Measurements from ENCODE around the gene RPS2.

RPS2 gene

DNA sequence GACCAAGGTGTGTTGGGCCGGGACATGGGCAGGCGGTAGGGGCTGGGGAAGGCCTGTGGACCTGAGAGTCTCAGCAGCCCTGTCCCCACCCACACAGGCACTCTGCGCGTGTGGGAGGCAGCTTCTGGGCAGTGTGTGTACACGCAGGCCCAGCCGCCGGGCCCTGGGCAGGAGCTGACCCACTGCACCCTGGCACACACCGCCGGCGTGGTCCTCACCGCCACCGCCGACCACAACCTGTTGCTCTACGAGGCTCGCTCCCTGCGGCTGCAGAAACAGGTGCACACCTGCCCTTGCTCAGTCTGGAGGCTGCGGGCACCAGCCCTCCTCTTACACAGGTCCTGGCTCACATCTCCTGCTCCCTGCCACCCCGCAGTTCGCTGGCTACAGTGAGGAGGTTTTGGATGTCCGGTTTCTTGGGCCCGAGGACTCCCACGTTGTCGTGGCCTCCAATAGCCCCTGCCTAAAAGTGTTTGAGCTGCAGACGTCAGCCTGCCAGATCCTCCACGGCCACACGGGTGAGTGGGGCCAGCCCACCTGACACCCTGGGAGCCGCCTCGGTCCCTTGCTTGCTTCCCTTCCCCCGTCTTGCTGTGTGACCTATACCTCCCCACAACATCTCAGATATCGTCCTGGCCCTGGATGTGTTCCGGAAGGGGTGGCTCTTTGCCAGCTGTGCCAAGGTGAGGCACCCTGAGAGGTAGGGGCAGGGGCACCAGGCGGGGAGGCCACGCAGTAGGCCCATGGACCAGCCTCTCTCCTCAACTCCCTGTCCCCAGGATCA lies 11.0 kb upstream of the RPS2 start:
- no peaks in the 10 kb centered on the region for H3K9me3 ChIP-seq (ENCODE audit: insufficient read depth, low read depth, low read length)
- H3F3A ChIP-seq (ENCODE audit: low read depth): peaks cover 2% of the 10 kb centered on the region; the same call in 1 of the 2 replicates
- H3K9ac ChIP-seq (ENCODE audit: low read depth, low read length, poor library complexity, severe bottlenecking): no peak overlapping the region
- TF ChIP-seq EZH2phosphoT487 (IDR thresholded peaks at IDR 0.05; ENCODE audit: borderline replicate concordance) (no peak), CTCF (conservative IDR thresholded peaks at IDR 0.05; ENCODE audit: low read length) (no peak)
- peaks cover 22% of the 10 kb centered on the region; the same call in 1 of the 2 replicates for H3K79me2 ChIP-seq (ENCODE audit: insufficient read depth, low read length)
- no peaks in the 10 kb centered on the region for H4K20me1 ChIP-seq (ENCODE audit: insufficient read depth, low read length, poor library complexity, severe bottlenecking)
- no peak overlapping the region for H3K4me2 ChIP-seq (ENCODE audit: low read depth, low read length, poor library complexity, severe bottlenecking)
- H3K4me3 ChIP-seq (ENCODE audit: low read length, poor library complexity, severe bottlenecking): no peak overlapping the region
- H3K4me1 ChIP-seq (ENCODE audit: insufficient read depth, low read length, poor library complexity, severe bottlenecking): no peaks in the 10 kb centered on the region
- no peaks in the 10 kb centered on the region for H3K36me3 ChIP-seq (ENCODE audit: insufficient read depth, low read length)
- H2AFZ ChIP-seq (ENCODE audit: low read length): no peak overlapping the region
- H3K27me3 ChIP-seq (ENCODE audit: insufficient read depth, low read length, poor library complexity, severe bottlenecking): no peaks in the 10 kb centered on the region
- no peaks in the 10 kb centered on the region for H3K9me2 ChIP-seq (replicated peaks; ENCODE audit: low read depth, low read length)

DNA sequence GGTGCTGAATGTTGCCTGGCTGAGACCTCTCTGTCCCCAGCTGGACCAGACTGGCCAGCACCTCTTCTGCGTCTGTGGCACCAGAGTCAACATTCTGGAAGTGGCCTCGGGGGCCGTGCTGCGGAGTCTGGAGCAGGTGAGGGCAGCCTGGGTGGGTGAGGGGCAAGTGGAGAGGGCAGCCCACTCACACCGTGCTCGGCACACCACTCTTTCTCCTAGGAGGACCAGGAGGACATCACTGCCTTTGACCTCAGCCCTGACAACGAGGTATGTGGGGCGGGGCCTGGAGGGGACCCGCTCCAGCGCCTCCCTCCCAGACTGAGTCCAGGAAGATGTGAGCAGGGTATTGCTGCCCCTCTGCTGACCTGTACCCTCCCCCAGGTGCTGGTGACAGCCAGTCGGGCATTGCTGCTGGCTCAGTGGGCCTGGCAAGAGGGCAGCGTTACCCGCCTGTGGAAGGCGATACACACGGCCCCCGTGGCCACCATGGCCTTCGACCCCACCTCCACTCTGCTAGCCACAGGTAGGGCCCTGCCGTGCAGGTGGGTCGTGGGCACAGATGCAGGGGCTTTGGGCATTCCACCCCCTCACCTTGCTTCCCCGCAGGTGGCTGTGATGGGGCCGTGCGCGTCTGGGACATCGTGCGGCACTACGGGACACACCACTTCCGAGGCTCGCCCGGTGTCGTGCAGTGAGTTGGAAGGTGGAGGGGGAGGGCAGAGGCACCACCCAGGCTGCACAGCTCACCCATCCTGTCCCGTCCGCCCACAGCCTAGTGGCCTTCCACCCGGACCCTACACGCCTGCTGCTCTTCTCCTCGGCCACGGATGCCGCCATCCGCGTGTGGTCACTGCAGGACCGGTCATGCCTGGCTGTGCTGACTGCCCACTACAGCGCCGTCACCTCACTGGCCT lies 9.8 kb upstream of the RPS2 start:
- H3K36me3 ChIP-seq (ENCODE audit: insufficient read depth, low read length): no peaks in the 10 kb centered on the region
- no peak overlapping the region for H3K9ac ChIP-seq (ENCODE audit: low read depth, low read length, poor library complexity, severe bottlenecking)
- peaks cover 2% of the 10 kb centered on the region; the same call in 1 of the 2 replicates for H3F3A ChIP-seq (ENCODE audit: low read depth)
- H3K4me1 ChIP-seq (ENCODE audit: insufficient read depth, low read length, poor library complexity, severe bottlenecking): no peaks in the 10 kb centered on the region
- H3K27me3 ChIP-seq (ENCODE audit: insufficient read depth, low read length, poor library complexity, severe bottlenecking): no peaks in the 10 kb centered on the region
- peaks cover 22% of the 10 kb centered on the region; the same call in 1 of the 2 replicates for H3K79me2 ChIP-seq (ENCODE audit: insufficient read depth, low read length)
- no peaks in the 10 kb centered on the region for H3K9me2 ChIP-seq (replicated peaks; ENCODE audit: low read depth, low read length)
- no peak overlapping the region for H3K4me2 ChIP-seq (ENCODE audit: low read depth, low read length, poor library complexity, severe bottlenecking)
- H3K4me3 ChIP-seq (ENCODE audit: low read length, poor library complexity, severe bottlenecking): no peak overlapping the region
- H2AFZ ChIP-seq (ENCODE audit: low read length): no peak overlapping the region
- no peaks in the 10 kb centered on the region for H4K20me1 ChIP-seq (ENCODE audit: insufficient read depth, low read length, poor library complexity, severe bottlenecking)
- TF ChIP-seq CTCF (conservative IDR thresholded peaks at IDR 0.05; ENCODE audit: low read length): no peak
- no peak for TF ChIP-seq EZH2phosphoT487 (IDR thresholded peaks at IDR 0.05; ENCODE audit: borderline replicate concordance)
- H3K9me3 ChIP-seq (ENCODE audit: insufficient read depth, low read depth, low read length): no peaks in the 10 kb centered on the region

DNA sequence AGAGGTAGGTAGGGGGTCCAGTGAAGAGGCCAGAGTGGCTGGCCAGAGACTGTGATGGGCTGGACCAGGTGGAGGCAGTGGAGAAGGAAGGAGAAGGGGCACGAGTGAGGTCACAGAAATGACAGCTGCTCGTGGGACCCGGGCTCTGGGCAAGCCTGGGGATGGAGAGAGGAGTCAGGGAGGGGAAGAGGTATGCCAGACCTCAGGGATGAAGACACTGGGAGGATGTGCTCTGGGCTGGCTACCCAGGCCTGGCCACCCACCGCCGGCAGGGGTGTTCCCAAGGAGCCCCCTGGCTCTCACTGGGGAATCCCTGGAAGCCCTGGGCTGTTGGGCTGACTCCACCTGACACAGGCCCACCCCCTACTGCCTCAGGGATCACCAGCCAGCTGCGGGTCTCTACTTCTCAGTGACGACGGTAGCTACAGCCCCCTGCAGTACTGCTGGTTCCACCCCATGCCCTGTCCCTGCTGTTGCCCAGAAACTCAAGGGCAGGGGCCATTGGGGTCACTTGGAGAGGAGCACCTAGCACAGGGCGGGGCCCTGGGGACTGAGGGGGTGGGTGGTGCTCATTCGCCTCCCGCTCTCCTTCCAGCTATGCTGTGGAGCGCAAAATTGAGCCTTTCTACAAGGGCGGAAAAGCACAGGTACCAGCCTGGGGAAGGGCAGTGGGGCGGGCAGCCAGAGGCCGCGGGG lies 9.0 kb upstream of the RPS2 start:
- H3K4me3 ChIP-seq (ENCODE audit: low read length, poor library complexity, severe bottlenecking): no peak overlapping the region
- no peak overlapping the region for H3K9ac ChIP-seq (ENCODE audit: low read depth, low read length, poor library complexity, severe bottlenecking)
- peaks cover 2% of the 10 kb centered on the region; the same call in 1 of the 2 replicates for H3F3A ChIP-seq (ENCODE audit: low read depth)
- no peaks in the 10 kb centered on the region for H3K9me3 ChIP-seq (ENCODE audit: insufficient read depth, low read depth, low read length)
- H3K79me2 ChIP-seq (ENCODE audit: insufficient read depth, low read length): peaks cover 22% of the 10 kb centered on the region; the same call in 1 of the 2 replicates
- H2AFZ ChIP-seq (ENCODE audit: low read length): no peak overlapping the region
- no peaks in the 10 kb centered on the region for H3K4me1 ChIP-seq (ENCODE audit: insufficient read depth, low read length, poor library complexity, severe bottlenecking)
- no peaks in the 10 kb centered on the region for H4K20me1 ChIP-seq (ENCODE audit: insufficient read depth, low read length, poor library complexity, severe bottlenecking)
- H3K27me3 ChIP-seq (ENCODE audit: insufficient read depth, low read length, poor library complexity, severe bottlenecking): no peaks in the 10 kb centered on the region
- no peak for TF ChIP-seq CTCF (conservative IDR thresholded peaks at IDR 0.05; ENCODE audit: low read length)
- TF ChIP-seq EZH2phosphoT487 (IDR thresholded peaks at IDR 0.05; ENCODE audit: borderline replicate concordance): no peak
- peak overlapping the region; percentile 75 for H3K4me2 ChIP-seq (ENCODE audit: low read depth, low read length, poor library complexity, severe bottlenecking)
- H3K9me2 ChIP-seq (replicated peaks; ENCODE audit: low read depth, low read length): no peaks in the 10 kb centered on the region
- H3K36me3 ChIP-seq (ENCODE audit: insufficient read depth, low read length): no peaks in the 10 kb centered on the region
